Hepatocyte (in vitro differentiated cells): ENCODE results near the gene ZNF276.

ENCODE experiments used
- EZH2 ChIP-seq: fragments of 200-600 bp; sonication (generic); IDR thresholded peaks from 2 replicates; pipeline ENCODE4 v1.6.1; 2016; ENCODE audit warnings: antibody characterized with exemption, mild to moderate bottlenecking, borderline replicate concordance
- EZH2phosphoT487 ChIP-seq: fragments of 200-600 bp; sonication (generic); IDR thresholded peaks from one replicate; pipeline ENCODE4 v1.6.1; 2018; ENCODE audit warnings: antibody characterized with exemption, mild to moderate bottlenecking, low read depth, moderate library complexity; ENCODE audit not compliant: unreplicated experiment, severe bottlenecking

DNA sequence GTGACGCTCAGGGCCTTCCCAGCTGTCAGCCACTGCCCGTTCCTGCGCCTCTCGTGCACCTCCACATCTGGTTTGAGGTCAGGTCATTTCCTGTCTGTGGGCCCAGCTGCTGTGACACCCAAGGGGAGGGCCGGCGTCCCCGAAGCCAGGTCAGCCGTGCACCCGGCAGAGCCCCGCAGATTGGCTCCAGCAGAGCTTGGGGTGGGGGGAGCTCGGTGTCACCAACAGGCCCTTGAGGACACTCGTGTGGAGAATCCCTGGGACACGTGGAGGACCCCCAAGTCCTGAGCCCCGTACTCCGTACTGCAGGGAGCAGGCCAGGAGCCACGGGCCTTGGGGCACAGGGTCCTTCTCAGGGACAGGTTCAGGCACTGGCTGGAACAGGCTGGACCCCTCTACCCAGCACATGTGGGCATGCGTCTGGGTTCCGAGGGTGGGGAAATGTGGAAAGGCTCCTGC is 24.6 kb upstream of the ZNF276 start:
- no peak for TF ChIP-seq EZH2phosphoT487
- no peak for TF ChIP-seq EZH2
